Uterus (tissue), 2 donors: ENCODE data around the gene CD63.

Source experiments
- CTCF ChIP-seq, 4 experiments: fragments of 200-600 bp in 2 of 4; fragments of 450-650 bp in 2 of 4; sonication (generic) in 2 of 4; IDR thresholded peaks; one replicate each; pipeline ENCODE4 v1.5.1; 2016 to 2019; ENCODE audit warnings: antibody characterized with exemption in 4 of 4, mild to moderate bottlenecking in 2 of 4, moderate library complexity in 1 of 4
- POLR2A ChIP-seq, 2 donors: fragments of 450-650 bp; IDR thresholded peaks; one replicate each; pipeline ENCODE4 v1.6.1; 2016; ENCODE audit warnings: antibody characterized with exemption in 2 of 2, mild to moderate bottlenecking in 1 of 2, moderate library complexity in 1 of 2

- TF ChIP-seq POLR2A (IDR thresholded peaks at IDR 0.05): peak in 1 of 2 donors; percentile 8
- TF ChIP-seq CTCF (IDR thresholded peaks at IDR 0.05): peak in 1 of 4 experiments; percentile 10
Measured at GRCh38 chr12:55743406-55744339, 14.9 kb upstream of the CD63 start.
